Fibroblast of lung (primary cell): ENCODE results near the gene GTF2A1L. TPM values are rescaled to one million over a fixed set of nuclear protein-coding genes. Genes with fewer than 3 reads are reported as not detected.
A peak's percentile ranks its signal among the peaks of the same experiment; 100 is the strongest.

ENCODE experiments used
- DNase-seq, 2 donors: peaks; one replicate each; pipeline versions ENCODE4 v3.0.0 to v3.0.0-alpha.2; 2010; ENCODE audit warnings: low read depth in 2 of 2
- H2AFZ ChIP-seq: 2 replicates; pipeline ENCODE4 v1.5.1; 2012; ENCODE audit warnings: low read length, control low read depth, inconsistent platforms
- H3K27ac ChIP-seq: 2 replicates; pipeline ENCODE4 v1.5.1; 2011; ENCODE audit warnings: low read length, control low read depth; ENCODE audit not compliant: insufficient read depth
- H3K27me3 ChIP-seq: 2 replicates; pipeline ENCODE4 v1.5.1; 2011; ENCODE audit warnings: mild to moderate bottlenecking, low read length; ENCODE audit not compliant: control insufficient read depth, insufficient read depth
- H3K36me3 ChIP-seq: 2 replicates; pipeline ENCODE4 v1.5.1; 2011; ENCODE audit warnings: low read length; ENCODE audit not compliant: control insufficient read depth, insufficient read depth
- H3K4me1 ChIP-seq: 2 replicates; pipeline ENCODE4 v1.5.1; 2011; ENCODE audit warnings: low read length; ENCODE audit not compliant: control insufficient read depth, insufficient read depth; ENCODE audit errors: extremely low read depth
- H3K4me2 ChIP-seq: 2 replicates; pipeline ENCODE4 v1.5.1; 2011; ENCODE audit warnings: low read length, control low read depth; ENCODE audit not compliant: insufficient read depth; ENCODE audit errors: extremely low read depth
- H3K4me3 ChIP-seq, 4 experiments: fragments of 200-600 bp in 1 of 4; sonication (generic) in 1 of 4; replicated peaks in 1 of 4; 2 replicates each; pipeline ENCODE4 v1.5.1; 2011 to 2016; ENCODE audit warnings: low read length in 4 of 4, low read depth in 3 of 4, mild to moderate bottlenecking in 3 of 4, control low read depth in 2 of 4, inconsistent platforms in 1 of 4, mixed read lengths in 1 of 4; ENCODE audit not compliant: insufficient read depth in 1 of 4; ENCODE audit errors: control extremely low read depth in 1 of 4
- H3K79me2 ChIP-seq: 2 replicates; pipeline ENCODE4 v1.5.1; 2012; ENCODE audit warnings: mild to moderate bottlenecking, low read length, inconsistent platforms; ENCODE audit not compliant: control insufficient read depth, insufficient read depth
- H3K9ac ChIP-seq: 2 replicates; pipeline ENCODE4 v1.5.1; 2011; ENCODE audit warnings: mild to moderate bottlenecking, low read length, control low read depth; ENCODE audit not compliant: insufficient read depth
- H3K9me3 ChIP-seq: 2 replicates; pipeline ENCODE4 v1.5.1; 2012; ENCODE audit warnings: low read depth, low read length; ENCODE audit not compliant: control insufficient read depth, insufficient read depth
- H4K20me1 ChIP-seq: 2 replicates; pipeline ENCODE4 v1.5.1; 2011; ENCODE audit warnings: low read length; ENCODE audit not compliant: control insufficient read depth, insufficient read depth; ENCODE audit errors: extremely low read depth
- EZH2 ChIP-seq: IDR thresholded peaks from 2 replicates; pipeline ENCODE4 v1.5.1; 2012; ENCODE audit warnings: low read length, control low read depth, mild to moderate bottlenecking; ENCODE audit errors: missing control alignments
- polyA plus RNA-seq, 2 donors: library from polyadenylated mRNA; depleted of rRNA in 1 of 2; stranded (reverse) in 1 of 2; unstranded in 1 of 2; fragments of >200 nt; gene quantifications; 2 replicates each; pipeline ENCODE4 v1.2.1, GENCODE V29; 2011 to 2012; ENCODE audit warnings: missing spikeins in 1 of 2
- total RNA-seq: library from RNA; depleted of rRNA; stranded (reverse); fragments of >200 nt; gene quantifications from 2 replicates; pipeline ENCODE4 v1.2.1, GENCODE V29; 2014
- TF ChIP-seq, protein P1 (sequence below), 2 donors: IDR thresholded peaks in 1 of 2; conservative IDR thresholded peaks in 1 of 2; 1 replicate in 1 of 2; 2 replicates in 1 of 2; pipeline ENCODE4 v1.5.1; 2011 to 2012; ENCODE audit warnings: low read length in 2 of 2, control low read depth in 1 of 2, inconsistent platforms in 1 of 2, low read depth in 1 of 2, mild to moderate bottlenecking in 1 of 2

GTF2A1L gene
- total and polyA plus RNA-seq, 2 donors (not counting 1 experiment from before 2014, with no cell fraction given), result 0.26 to 3.5 TPM

DNA sequence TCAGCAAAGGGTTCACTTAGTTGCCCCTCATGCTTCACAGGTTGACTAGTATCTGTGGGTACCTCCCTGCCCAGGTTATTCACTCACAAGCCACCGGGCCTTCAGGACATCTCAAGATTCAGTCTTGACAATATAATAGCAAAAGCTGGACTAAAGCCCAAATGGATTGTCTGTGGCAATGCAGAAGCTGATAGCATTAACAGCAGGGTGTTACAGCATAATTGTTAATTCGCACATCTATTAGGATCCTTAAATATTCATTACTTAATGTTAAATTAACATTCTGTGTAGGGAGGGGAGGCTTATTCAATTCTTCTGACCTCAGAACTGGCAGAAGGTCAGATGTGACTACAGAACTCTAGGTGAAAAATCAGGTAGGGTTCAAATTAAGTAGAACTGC lies 20.2 kb upstream of the GTF2A1L start:
- Histone ChIP-seq H3K27ac (no peak overlapping the region), H3K4me2 (no peak overlapping the region), H3K4me3 (no peak overlapping the region), H4K20me1 (no peaks in the 10 kb centered on the region), H3K4me1 (peaks cover 2% of the 10 kb centered on the region), H3K27me3 (no peaks in the 10 kb centered on the region), H3K9ac (no peak overlapping the region), H3K79me2 (no peaks in the 10 kb centered on the region), H3K9me3 (no peaks in the 10 kb centered on the region), H3K36me3 (no peaks in the 10 kb centered on the region), H2AFZ (no peak overlapping the region)
- TF ChIP-seq, protein P1, sequence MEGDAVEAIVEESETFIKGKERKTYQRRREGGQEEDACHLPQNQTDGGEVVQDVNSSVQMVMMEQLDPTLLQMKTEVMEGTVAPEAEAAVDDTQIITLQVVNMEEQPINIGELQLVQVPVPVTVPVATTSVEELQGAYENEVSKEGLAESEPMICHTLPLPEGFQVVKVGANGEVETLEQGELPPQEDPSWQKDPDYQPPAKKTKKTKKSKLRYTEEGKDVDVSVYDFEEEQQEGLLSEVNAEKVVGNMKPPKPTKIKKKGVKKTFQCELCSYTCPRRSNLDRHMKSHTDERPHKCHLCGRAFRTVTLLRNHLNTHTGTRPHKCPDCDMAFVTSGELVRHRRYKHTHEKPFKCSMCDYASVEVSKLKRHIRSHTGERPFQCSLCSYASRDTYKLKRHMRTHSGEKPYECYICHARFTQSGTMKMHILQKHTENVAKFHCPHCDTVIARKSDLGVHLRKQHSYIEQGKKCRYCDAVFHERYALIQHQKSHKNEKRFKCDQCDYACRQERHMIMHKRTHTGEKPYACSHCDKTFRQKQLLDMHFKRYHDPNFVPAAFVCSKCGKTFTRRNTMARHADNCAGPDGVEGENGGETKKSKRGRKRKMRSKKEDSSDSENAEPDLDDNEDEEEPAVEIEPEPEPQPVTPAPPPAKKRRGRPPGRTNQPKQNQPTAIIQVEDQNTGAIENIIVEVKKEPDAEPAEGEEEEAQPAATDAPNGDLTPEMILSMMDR (conservative IDR thresholded peaks at IDR 0.05 in 1 of 2, IDR thresholded peaks at IDR 0.05 in 1 of 2; ENCODE audit: low read depth in 1 of 2, low read length in 2 of 2), result no peak
- TF ChIP-seq EZH2, result no peak
- DNase-seq, result no peak

DNA sequence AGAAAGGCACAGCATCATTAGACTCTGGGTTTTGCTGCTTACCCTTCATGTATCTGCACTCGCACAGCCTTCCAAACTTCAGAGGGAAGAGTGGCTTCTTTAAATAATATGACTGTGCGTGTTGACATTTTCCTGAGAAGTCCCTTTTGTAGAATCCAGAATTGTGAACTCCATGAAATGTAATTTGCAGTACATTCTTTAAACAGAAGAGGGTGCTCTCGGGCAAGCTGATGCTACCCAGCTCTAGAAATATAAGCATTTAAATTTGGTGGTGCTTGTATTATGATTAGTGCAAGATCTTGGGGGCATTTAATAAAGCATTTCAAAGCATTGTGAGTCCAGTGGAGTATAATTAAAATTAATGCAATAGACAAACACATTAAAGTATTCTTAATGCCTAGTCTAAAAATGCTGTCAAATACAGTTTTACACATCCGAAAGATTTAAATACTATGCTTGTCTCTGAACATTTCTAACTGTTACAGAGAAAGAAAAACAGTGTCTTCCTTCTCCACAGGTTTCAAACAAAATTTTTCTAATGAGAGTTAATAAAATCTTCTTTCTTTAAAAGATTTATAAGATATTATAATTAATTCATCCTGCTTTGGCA lies 17.3 kb upstream of the GTF2A1L start:
- Histone ChIP-seq H3K9ac (no peak overlapping the region), H3K27ac (no peak overlapping the region), H3K4me2 (no peak overlapping the region), H2AFZ (no peak overlapping the region), H3K4me3 (no peak overlapping the region), H3K9me3 (no peaks in the 10 kb centered on the region), H3K27me3 (no peaks in the 10 kb centered on the region), H4K20me1 (no peaks in the 10 kb centered on the region), H3K4me1 (peaks cover 2% of the 10 kb centered on the region), H3K79me2 (no peaks in the 10 kb centered on the region), H3K36me3 (no peaks in the 10 kb centered on the region)
- TF ChIP-seq, protein P1 (conservative IDR thresholded peaks at IDR 0.05 in 1 of 2, IDR thresholded peaks at IDR 0.05 in 1 of 2; ENCODE audit: low read depth in 1 of 2, low read length in 2 of 2), result peak; percentile 72 to 77
- no peak for TF ChIP-seq EZH2
- peak; percentile 27 to 67 for DNase-seq

DNA sequence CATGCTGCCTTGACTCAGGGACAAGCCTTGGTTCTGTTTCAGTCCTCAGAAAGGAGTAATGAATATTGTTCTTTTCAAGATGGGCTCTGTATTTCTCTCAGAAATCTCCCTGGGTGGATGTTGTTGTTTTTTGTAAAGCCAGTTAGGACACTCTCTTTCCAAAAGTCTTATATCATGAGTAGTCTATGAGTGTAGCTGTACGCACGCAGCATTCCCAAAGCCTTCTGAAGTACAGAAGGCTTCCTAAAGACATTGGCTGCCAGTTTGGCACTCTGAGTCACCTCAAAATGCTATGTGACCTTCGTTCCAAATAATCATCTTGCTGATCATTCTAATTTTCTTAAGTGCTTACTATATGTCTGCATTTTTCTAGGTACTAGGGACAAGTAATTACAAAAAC lies 16.7 kb upstream of the GTF2A1L start:
- no peaks in the 10 kb centered on the region for H3K27me3 ChIP-seq
- TF ChIP-seq, protein P1 (conservative IDR thresholded peaks at IDR 0.05 in 1 of 2, IDR thresholded peaks at IDR 0.05 in 1 of 2; ENCODE audit: low read depth in 1 of 2, low read length in 2 of 2), result no peak
- TF ChIP-seq EZH2, result no peak
- H3K4me3 ChIP-seq, result no peak overlapping the region
- H3K9ac ChIP-seq, result no peak overlapping the region
- no peaks in the 10 kb centered on the region for H3K9me3 ChIP-seq
- no peaks in the 10 kb centered on the region for H4K20me1 ChIP-seq
- H2AFZ ChIP-seq, result no peak overlapping the region
- H3K27ac ChIP-seq, result no peak overlapping the region
- DNase-seq, result peak; percentile 68 to 89
- no peaks in the 10 kb centered on the region for H3K36me3 ChIP-seq
- H3K4me2 ChIP-seq, result no peak overlapping the region
- H3K79me2 ChIP-seq, result no peaks in the 10 kb centered on the region
- H3K4me1 ChIP-seq, result peaks cover 2% of the 10 kb centered on the region
